Measurements from ENCODE around the gene KRTAP9-1. TPM values are rescaled to one million over a fixed set of nuclear protein-coding genes. Genes with fewer than 3 reads are reported as not detected.

KRTAP9-1 gene
- polyA plus RNA-seq, 1 donor from 2014 or later = not detected

GRCh38 chr17:41150026-41150425, 39.7 kb upstream of the KRTAP9-1 start:
- H3K27me3 ChIP-seq (ENCODE audit: insufficient read depth, low read depth, low read length) = no peaks in the 10 kb centered on the region
- no peaks in the 10 kb centered on the region for H4K20me1 ChIP-seq (ENCODE audit: insufficient read depth)
- no peak for TF ChIP-seq EP300 (conservative IDR thresholded peaks at IDR 0.05; ENCODE audit: poor library complexity, severe bottlenecking)
- no peak for TF ChIP-seq EZH2 (IDR thresholded peaks at IDR 0.05; ENCODE audit: borderline replicate concordance, insufficient read depth, low read length, poor library complexity, severe bottlenecking)
- TF ChIP-seq POLR2AphosphoS5 (IDR thresholded peaks at IDR 0.05) = no peak
- no peak for TF ChIP-seq CTCF (IDR thresholded peaks at IDR 0.05; ENCODE audit: poor library complexity, severe bottlenecking)
- TF ChIP-seq MXI1 (conservative IDR thresholded peaks at IDR 0.05; ENCODE audit: poor library complexity, severe bottlenecking) = no peak
- no peak for TF ChIP-seq SMC3 (conservative IDR thresholded peaks at IDR 0.05; ENCODE audit: poor library complexity)
- TF ChIP-seq TAF1 (IDR thresholded peaks at IDR 0.05; ENCODE audit: low read depth) = no peak
- TF ChIP-seq RAD21 (conservative IDR thresholded peaks at IDR 0.05) = no peak
- no peak for TF ChIP-seq REST (IDR thresholded peaks at IDR 0.05; ENCODE audit: borderline replicate concordance)
- no peak overlapping the region for H3K4me3 ChIP-seq (ENCODE audit: low read length)
- H2AFZ ChIP-seq (ENCODE audit: low read depth, low read length) = no peak overlapping the region
- no peaks in the 10 kb centered on the region for H3K9me3 ChIP-seq (ENCODE audit: low read length)
- H3K27ac ChIP-seq (ENCODE audit: low read length) = no peak overlapping the region
- H3F3A ChIP-seq (ENCODE audit: insufficient read depth, low read length, poor library complexity, severe bottlenecking) = no peaks in the 10 kb centered on the region
- H3K9ac ChIP-seq (ENCODE audit: low read length) = no peak overlapping the region
- no peak overlapping the region for H3K4me2 ChIP-seq (ENCODE audit: low read length)
- no peaks in the 10 kb centered on the region for H3K36me3 ChIP-seq (ENCODE audit: insufficient read depth, low read length)
- H3K9me2 ChIP-seq (ENCODE audit: insufficient read depth, low read length) = no peaks in the 10 kb centered on the region
- H3K79me2 ChIP-seq (replicated peaks; ENCODE audit: insufficient read depth, low read length) = no peaks in the 10 kb centered on the region

GRCh38 chr17:41151525-41151924, 38.2 kb upstream of the KRTAP9-1 start:
- H3K36me3 ChIP-seq (ENCODE audit: insufficient read depth, low read length) = no peaks in the 10 kb centered on the region
- no peak overlapping the region for H3K9ac ChIP-seq (ENCODE audit: low read length)
- no peak overlapping the region for H3K4me3 ChIP-seq (ENCODE audit: low read length)
- H3K27ac ChIP-seq (ENCODE audit: low read length) = no peak overlapping the region
- TF ChIP-seq RAD21 (conservative IDR thresholded peaks at IDR 0.05) = no peak
- TF ChIP-seq POLR2AphosphoS5 (IDR thresholded peaks at IDR 0.05) = no peak
- no peak for TF ChIP-seq REST (IDR thresholded peaks at IDR 0.05; ENCODE audit: borderline replicate concordance)
- TF ChIP-seq TAF1 (IDR thresholded peaks at IDR 0.05; ENCODE audit: low read depth) = no peak
- no peak for TF ChIP-seq EP300 (conservative IDR thresholded peaks at IDR 0.05; ENCODE audit: poor library complexity, severe bottlenecking)
- no peak for TF ChIP-seq CTCF (IDR thresholded peaks at IDR 0.05; ENCODE audit: poor library complexity, severe bottlenecking)
- no peak for TF ChIP-seq EZH2 (IDR thresholded peaks at IDR 0.05; ENCODE audit: borderline replicate concordance, insufficient read depth, low read length, poor library complexity, severe bottlenecking)
- TF ChIP-seq MXI1 (conservative IDR thresholded peaks at IDR 0.05; ENCODE audit: poor library complexity, severe bottlenecking) = no peak
- TF ChIP-seq SMC3 (conservative IDR thresholded peaks at IDR 0.05; ENCODE audit: poor library complexity) = no peak
- no peaks in the 10 kb centered on the region for H3F3A ChIP-seq (ENCODE audit: insufficient read depth, low read length, poor library complexity, severe bottlenecking)
- H3K79me2 ChIP-seq (replicated peaks; ENCODE audit: insufficient read depth, low read length) = no peaks in the 10 kb centered on the region
- no peak overlapping the region for H3K4me2 ChIP-seq (ENCODE audit: low read length)
- H4K20me1 ChIP-seq (ENCODE audit: insufficient read depth) = no peaks in the 10 kb centered on the region
- H3K9me2 ChIP-seq (ENCODE audit: insufficient read depth, low read length) = no peaks in the 10 kb centered on the region
- no peak overlapping the region for H2AFZ ChIP-seq (ENCODE audit: low read depth, low read length)
- no peaks in the 10 kb centered on the region for H3K9me3 ChIP-seq (ENCODE audit: low read length)
- no peaks in the 10 kb centered on the region for H3K27me3 ChIP-seq (ENCODE audit: insufficient read depth, low read depth, low read length)
